GM21526 (cell line): ENCODE results near the gene LPXN.
A peak's percentile ranks its signal among the peaks of the same experiment; 100 is the strongest.

Experiments used
- ATAC-seq: cut with Tn5 transposase; IDR thresholded peaks from one replicate; pipeline ENCODE4 v1.9.1; 2021; ENCODE audit warnings: moderate library complexity; ENCODE audit not compliant: unreplicated experiment, low FRiP score

The LPXN gene

DNA sequence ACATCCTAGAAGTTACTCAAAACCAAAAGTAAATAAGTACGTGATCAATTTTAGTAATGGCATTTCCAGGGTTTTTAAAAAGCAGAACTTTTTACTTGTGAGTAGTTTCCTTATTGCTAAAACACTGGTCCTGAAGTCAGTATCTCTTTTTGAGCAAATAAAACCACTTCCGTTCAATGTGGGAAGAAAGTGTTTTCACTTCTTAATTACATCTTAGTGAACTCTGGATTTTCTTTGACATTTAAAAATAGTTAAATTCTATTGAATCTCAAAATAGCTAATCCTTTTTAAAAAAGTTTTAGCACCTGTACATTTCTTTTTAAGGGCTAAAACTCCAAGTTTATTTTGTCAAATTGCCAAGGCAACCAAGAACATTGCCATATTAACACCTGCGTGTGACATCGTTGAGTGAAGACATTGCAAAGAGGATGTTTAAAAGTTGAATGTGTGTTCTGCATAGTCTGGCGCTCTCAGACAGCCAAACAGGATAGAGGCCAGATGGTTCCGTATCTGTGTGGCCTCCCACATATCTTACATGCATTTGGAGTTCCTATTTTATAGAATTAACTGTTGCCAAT is 50.5 kb downstream of the LPXN start:
- peak; percentile 92 for ATAC-seq

- ATAC-seq = peak; percentile 35
These were observed 51.2 kb downstream of the LPXN start for GRCh38 chr11:58524232-58525036.

DNA sequence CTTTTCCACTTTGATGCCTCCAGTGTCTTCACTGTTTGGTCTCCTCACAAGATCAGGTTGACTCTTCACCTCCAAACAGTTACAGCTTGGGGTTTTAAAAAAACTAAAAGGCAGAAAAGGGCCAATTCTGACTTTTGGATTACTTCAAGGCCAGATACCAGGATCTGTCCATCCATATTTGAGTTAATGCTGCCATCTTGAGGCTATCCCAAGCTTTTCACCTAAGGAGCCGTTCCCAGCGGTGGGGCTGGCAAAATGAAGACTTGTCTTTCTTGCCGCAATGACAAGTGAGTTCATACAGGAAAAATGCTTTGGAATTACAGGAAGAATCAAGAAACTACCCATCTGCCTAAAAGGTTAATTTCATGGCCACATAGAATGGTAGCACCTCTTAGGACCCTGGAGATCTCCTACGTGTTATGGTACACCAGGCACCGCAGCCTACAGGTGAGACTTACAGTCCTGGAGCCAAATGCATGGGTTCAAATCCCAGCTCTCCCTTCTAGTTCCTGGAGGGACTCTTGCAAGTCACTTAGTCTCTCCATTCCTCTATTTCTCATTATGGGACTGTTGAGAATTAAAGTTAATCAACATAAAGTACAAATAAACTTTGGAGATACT is 61.8 kb downstream of the LPXN start:
- peak; percentile 61 for ATAC-seq

- no peak for ATAC-seq
These were observed 64.0 kb downstream of the LPXN start for GRCh38 chr11:58511636-58512035.

- no peak for ATAC-seq
These were observed 65.9 kb downstream of the LPXN start for GRCh38 chr11:58509748-58510147.

DNA sequence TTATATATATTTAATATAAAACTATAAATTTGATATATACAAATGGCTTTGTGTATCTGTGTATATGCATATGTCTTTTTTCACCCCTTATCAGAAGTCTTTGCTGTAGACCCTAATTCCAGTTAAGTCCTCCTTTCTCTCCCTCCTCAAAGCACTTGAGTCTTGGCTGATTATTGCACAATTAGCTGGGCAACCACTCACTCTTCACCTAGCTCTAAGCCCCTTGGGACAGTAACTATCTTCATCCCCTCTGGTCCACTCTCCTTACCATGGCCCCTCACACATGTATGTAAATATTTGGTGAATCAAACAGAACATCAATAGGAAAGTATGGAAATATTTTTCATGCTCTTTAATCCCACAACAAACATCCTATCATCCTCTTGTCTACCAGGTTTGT is 66.8 kb downstream of the LPXN start:
- no peak for ATAC-seq

GRCh38 chr11:58508005-58508404 is 67.7 kb downstream of the LPXN start, which contains the start of gene OR5B21:
Gene OR5B21, minus strand, starts transcription at chr11:58508105. Its CDS starts 0 bp downstream, at chr11:58508105.
- no peak for ATAC-seq

DNA sequence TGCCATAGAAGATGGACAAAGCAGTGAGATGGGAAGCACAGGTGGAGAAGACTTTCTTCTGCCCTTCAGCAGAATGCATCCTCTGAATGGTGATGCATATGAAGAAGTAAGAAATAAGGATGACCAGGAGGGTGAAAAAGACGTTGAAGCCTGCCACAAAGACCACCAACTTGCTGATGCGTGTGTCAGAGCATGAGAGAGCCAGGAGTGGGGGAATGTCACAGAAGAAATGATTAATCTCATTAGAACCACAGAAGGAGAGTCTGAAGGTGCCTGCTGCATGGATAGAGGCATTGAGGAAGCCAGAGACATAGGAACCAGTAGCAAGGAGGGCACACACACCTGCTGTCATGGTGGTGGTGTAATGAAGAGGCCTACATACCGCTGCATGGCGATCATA is 68.3 kb downstream of the LPXN start:
- no peak for ATAC-seq

GRCh38 chr11:58506935-58507334 is 68.7 kb downstream of the LPXN start:
- peak; percentile 54 for ATAC-seq

DNA sequence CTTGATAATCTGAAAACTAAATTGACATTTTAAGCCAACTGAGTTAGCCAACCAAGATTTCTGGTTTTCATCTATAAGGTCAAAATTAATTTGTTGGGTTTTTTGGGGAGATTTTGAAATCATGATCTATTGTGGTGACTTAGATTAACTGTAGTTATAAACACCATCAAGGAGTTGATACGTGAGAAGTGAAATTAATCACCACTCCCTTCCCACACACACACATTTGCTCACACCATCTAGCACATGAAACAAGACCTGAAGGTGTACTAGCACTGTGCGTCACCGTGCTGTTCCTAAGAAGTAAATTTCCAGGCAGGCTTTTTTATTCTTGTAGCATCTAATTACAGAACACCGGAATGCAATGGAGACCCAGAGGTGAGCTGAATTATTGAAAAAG is 69.8 kb downstream of the LPXN start:
- ATAC-seq = no peak

- no peak for ATAC-seq
These were observed 71.4 kb downstream of the LPXN start for GRCh38 chr11:58504232-58504631.

GRCh38 chr11:58503361-58503856 is 72.2 kb downstream of the LPXN start:
- peak; percentile 89 for ATAC-seq

GRCh38 chr11:58502004-58502403 is 73.7 kb downstream of the LPXN start:
- ATAC-seq = no peak

GRCh38 chr11:58498464-58498863 is 77.2 kb downstream of the LPXN start:
- ATAC-seq = no peak

DNA sequence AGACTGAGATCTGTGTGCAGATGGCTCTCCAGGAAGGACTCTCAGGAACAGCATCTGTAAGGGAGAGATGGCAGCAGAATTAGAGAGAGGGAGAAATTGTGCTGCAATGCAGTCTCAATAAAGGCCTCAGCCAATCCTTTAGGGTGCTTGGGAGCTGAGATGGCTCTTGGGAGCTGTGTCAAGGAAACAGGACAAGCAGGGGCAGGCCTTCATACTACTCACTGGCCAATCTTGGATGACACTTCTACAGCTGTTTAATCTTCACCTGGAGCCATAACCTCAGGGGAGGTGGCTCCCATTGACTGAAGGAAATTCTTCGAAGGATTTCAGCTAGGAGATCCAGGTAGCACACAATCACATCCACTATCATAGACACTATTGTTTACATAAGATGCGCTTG is 77.7 kb downstream of the LPXN start:
- no peak for ATAC-seq

- ATAC-seq = no peak
These were observed 79.8 kb downstream of the LPXN start for GRCh38 chr11:58495906-58496305.

- no peak for ATAC-seq
These were observed 81.6 kb downstream of the LPXN start for GRCh38 chr11:58494101-58494500.

DNA sequence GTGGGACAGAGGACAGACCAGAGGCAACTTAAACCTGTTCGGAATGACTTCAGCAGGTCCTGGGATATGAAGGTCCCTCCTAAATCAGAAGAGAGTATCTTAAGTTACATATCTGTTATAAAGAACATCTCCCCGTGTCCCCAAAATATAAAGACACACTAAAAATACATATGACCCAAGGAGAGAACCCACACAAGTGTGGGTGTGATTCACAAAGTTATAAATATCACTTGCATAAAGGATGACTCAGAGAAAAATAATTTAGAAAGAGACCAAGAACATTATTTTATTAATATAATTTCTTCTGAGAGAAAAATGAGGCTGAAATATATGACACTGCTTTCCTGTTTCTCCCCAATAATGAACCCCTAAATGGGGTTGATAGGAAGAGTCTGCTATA is 82.0 kb downstream of the LPXN start:
- ATAC-seq = no peak

DNA sequence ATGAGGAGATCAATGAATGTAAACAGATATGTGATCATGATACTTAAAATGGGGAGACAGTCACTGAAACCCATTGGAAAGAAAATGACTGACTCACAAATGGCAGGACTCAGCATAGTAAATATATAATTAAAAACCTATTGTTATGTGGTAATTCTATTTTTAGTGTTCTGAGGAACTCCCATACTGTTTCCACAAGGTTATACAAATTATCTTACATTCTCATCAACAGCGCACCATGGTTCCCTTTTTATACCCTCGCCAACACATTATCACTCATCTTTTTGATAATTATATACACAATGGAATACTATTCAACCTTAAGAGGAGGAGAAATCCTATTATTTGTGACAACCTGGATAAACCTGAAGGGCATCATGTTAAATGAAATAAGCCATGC is 84.8 kb downstream of the LPXN start:
- ATAC-seq = no peak

GRCh38 chr11:58487170-58487569 is 88.5 kb downstream of the LPXN start:
- ATAC-seq = no peak

GRCh38 chr11:58485961-58486360 is 89.7 kb downstream of the LPXN start:
- no peak for ATAC-seq
